ENCODE data around the gene CYLD.
A peak's percentile ranks its signal among the peaks of the same experiment; 100 is the strongest.

The CYLD gene

GRCh38 chr16:50789757-50790156 lies 47.9 kb downstream of the CYLD start:
- no peak for DNase-seq

DNA sequence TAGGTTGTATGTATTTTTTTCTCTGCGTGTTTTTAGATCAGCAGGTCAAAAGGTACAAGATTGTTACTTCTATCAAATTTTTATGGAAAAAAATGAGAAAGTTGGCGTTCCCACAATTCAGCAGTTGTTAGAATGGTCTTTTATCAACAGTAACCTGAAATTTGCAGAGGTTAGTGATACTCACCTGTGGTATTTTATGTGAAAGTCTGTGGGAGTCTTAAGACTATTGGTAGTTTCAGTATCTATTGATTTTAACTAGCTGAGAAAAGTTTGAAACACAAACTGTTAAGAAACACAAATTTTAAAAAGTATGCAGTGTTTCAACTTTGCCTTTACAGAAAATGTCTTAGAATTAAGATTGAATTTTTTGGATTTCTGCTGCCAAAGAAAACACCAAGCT lies 49.6 kb downstream of the CYLD start:
- no peak for DNase-seq

DNA sequence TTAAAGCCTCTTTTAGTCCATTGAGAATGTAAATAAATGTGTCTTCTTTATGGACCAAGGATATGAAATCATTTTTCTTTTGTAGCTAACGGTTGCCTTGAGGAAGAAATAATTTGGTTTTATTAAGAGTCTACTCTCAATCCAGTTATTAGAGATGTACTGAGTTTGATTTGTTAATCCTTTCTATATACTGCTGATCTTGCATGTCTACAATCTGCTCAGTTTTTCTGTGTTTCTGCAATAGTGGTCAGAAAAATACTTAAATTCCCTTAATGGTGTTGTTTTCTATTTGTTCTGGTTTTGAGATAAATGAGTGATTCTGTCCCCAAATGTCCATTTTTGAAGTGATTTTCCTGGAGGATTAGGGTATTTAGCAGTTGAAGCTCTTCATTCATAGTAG lies 54.9 kb downstream of the CYLD start:
- no peak for DNase-seq

- DNase-seq: no peak
These were observed 55.6 kb downstream of the CYLD start for GRCh38 chr16:50797456-50797855.

GRCh38 chr16:50800074-50800473 lies 58.2 kb downstream of the CYLD start:
- no peak for DNase-seq

DNA sequence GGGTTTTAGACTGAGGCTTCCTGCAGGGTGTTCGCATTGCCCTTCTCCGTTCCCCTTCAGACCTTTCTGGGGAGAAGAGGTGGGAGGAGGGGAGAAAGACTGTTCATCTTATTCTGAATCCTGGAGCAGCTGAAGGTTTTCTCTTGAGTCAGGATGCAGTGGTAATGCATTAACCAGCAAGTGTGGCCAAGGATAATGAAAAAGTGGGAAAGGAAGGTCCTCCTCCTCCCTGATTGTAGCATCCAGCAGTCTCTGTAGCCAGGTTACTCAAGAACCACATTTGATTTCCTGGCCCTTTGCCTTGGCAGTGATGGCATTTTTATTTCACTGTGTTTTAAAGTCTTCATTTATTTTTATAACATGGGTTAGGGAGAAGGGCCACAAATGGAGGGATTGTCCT lies 59.1 kb downstream of the CYLD start:
- DNase-seq: no peak

DNA sequence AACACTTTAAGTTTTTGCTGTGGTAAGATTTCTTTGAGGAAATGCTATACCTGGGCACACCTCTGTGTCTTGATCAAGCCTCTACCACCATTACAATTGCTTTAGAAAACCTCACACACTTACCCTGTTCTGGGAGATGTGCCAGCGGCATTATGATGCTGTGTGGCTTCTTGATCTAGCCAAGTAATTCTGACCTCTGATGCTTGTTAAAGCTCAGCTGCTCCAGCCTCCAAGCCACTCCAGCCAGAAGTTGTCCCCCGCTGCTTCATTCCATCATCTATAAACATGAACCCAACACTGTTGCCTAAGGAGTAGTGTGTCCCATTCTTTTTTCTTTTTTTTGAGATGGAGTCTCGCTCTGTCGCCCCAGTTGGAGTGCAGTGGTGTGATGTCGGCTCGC lies 60.1 kb downstream of the CYLD start:
- DNase-seq: no peak

GRCh38 chr16:50802961-50803360 lies 61.1 kb downstream of the CYLD start:
- no peak for DNase-seq

- no peak for DNase-seq
These were observed 62.5 kb downstream of the CYLD start for GRCh38 chr16:50804290-50804907.

GRCh38 chr16:50806099-50807062 lies 64.5 kb downstream of the CYLD start:
- peak; percentile 89 for DNase-seq

DNA sequence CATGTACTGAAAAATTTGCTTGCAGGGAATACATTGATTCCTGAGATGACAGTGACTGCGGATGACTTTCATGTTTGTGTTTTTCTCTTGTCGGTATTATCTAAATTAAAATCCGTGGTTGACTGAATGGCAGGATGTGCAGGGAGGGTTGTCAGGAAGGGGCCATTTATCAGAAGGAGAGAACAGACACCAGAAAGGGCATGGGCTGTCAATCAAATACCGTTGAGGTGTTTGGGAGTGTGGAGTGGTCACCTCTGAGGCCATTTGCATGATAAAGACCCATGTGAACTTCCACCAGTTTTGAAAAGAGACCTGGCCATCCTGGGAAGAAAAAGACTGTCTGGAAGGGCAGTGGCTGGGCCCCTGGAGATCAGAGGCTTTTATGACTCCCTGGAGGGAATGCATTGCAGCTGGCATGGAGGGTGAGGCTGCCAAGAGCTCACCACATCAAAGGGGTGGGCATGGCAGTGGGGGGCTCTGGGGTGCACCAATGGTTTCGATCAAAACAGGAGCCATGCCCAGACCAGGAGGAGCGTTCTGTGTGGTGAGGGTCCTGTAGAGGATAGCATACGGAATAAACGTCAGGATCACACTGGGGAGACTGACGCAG lies 67.1 kb downstream of the CYLD start:
- DNase-seq: no peak

DNA sequence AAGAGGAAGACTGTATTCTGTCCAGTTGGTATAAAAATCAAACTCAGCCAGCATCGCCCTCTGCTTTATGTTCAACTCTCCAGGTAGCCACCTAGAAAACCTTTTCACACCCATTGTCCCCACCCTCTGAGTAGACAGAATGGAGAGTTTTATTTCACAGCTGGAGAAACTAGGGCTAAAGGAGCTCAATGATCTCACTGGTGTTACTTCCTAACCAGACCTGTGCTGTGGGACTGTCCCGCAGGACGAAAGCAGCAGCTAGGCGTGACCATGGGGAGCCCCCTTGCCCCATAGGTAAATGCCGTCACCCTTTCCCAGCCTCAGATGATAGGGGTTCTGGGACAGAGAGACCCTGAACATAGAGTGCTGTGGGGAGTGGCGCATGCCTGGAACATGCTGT lies 67.7 kb downstream of the CYLD start:
- DNase-seq: no peak

DNA sequence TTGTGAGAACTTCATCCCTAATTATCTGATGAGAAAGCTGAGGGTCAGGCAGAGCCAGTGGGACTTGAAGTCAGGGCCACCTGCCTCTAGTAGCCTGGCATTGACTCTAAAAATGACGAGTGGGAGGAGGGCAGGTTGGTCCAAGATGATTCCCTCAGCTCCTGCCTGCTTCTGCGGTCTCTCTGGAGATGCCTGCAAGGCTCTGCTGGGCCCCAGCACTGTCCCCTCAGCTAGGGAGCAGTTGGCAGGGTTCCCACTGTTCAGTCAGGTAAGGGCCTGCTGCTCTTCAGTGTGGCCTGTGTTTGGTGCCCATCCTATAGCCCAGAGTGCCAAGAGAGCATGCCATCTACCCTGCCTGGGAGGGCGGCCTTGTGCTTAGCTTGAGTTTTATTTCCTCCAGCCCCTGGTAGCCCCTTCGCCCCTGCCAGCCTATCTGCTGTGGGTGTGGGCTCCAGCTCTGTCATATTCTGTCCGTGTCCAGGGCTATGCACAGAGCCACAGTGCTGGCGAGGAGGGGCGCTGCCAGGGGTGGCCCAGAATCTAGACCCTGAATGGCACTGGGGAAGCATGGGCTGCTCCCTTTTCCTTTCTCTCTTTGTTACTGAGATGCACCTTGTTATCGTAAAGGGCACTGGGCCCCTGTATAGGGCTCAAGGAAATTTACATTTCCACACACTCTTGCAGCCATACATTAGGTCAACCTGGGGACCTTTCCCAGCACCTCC lies 68.5 kb downstream of the CYLD start:
- DNase-seq: no peak

- DNase-seq: no peak
These were observed 70.2 kb downstream of the CYLD start for GRCh38 chr16:50812046-50812445.

GRCh38 chr16:50812876-50813466 lies 71.1 kb downstream of the CYLD start:
- DNase-seq: no peak

GRCh38 chr16:50814052-50814451 lies 72.2 kb downstream of the CYLD start:
- DNase-seq: no peak

DNA sequence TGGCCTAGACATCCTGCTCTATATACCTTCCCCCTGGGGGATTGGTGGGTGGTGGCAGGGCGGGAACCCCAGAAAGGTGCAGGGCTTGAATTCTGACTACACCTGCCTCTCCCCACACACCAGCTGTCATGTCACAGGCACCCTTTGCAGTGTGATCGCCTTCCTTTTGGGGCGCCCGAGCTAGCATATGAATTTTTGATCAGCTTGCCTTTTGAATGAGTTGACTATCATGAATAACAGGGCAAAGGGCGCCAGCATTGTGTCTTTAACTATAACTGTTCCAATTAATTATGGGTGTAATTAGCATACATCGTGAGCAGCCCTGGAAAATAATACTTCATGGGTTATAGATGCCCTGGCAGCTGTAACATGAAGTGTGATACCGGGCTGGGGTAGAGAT lies 72.7 kb downstream of the CYLD start:
- DNase-seq: no peak

- DNase-seq: no peak
These were observed 73.5 kb downstream of the CYLD start for GRCh38 chr16:50815382-50815781.

DNA sequence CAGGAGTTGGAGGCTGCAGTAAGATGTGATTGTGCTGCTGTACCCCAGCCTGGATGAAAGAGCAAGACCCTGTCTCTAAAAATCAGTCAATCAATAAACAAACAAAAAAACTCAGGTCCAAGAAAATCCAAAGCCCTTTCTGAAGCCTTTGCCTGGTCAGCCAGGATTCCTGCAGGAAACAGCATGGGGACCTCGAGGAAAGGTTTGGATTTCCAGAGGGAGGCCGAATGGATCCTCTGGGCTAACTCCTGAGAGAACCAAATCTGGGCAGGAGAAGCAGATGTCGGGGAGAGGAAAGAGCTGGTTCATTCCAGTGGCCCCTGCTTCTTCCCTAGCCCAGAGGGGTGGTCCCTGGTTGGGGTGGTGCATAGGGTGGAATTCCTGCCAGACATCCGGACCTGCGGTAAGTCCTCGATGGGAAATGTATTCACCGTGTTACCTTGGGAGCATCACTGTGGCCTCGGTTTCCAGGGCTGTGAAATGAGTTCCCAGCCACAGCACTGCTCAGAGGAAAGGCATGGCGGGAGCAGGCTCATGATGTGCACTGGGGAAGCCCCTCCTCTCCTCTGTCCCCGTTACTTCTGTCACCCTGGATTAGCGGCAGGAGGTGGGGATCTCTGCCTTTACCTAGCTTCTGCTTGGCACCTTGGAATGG lies 75.1 kb downstream of the CYLD start:
- no peak for DNase-seq

GRCh38 chr16:50818380-50818779 lies 76.5 kb downstream of the CYLD start:
- DNase-seq: no peak

DNA sequence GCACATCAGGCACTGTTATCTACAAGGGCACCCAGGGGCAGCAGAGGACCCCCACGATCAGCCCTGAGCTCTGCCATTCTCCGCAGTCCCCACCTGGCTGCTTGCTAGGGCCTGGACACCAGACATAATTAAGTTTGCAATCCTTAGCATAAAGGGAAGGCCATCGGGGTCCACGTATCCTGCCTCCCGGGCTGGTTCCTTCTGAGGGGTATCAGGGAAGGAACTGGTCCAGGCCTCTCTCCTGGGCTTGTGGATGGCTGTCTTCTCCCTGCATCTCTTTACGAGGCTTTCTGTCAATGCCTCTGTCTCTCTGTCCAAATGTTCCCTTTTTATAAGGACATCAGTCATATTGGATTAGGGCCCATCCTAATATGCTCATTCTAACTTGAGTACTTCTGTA lies 77.8 kb downstream of the CYLD start:
- no peak for DNase-seq

DNA sequence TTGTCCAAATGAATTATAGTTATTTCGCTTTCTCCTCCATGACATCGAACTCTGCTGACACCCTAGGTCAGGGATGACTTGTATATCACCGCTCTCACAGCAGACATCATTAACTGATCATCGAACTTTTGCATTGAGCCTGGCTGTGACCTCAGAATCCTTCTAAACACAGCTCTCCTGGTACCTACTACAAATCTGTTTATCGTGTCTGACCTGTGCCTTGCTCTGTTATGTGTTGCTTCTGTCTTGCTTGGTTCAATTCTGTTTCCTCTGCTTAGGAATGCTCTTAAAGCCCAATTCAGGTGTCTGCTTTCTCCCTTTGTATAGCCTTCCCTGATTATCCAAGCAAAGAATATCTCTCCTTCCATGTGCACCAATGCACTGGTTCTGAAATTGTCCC lies 78.3 kb downstream of the CYLD start:
- no peak for DNase-seq

Measured in left hindlimb (tissue), 1 donor.